HG02973 (cell line): Measurements from ENCODE around the gene C11orf98.
"Not testable (repeated sequence)": the region's sequence is repeated elsewhere in the genome, so short reads cannot be mapped to it uniquely, and the experiment has no call there.

ENCODE experiments used
- ATAC-seq: cut with Tn5 transposase; IDR thresholded peaks from one replicate; pipeline ENCODE4 v1.9.1; 2021; ENCODE audit warnings: moderate library complexity; ENCODE audit not compliant: unreplicated experiment

C11orf98 gene

GRCh38 chr11:62654297-62654696 lies 10.7 kb downstream of the C11orf98 start:
- no peak for ATAC-seq

GRCh38 chr11:62652161-62653006 lies 12.6 kb downstream of the C11orf98 start:
- ATAC-seq: peak; percentile 25

GRCh38 chr11:62650283-62650682 lies 14.7 kb downstream of the C11orf98 start:
- not testable (repeated sequence) for ATAC-seq

GRCh38 chr11:62649486-62649885 lies 15.5 kb downstream of the C11orf98 start:
- ATAC-seq: no peak

- no peak for ATAC-seq
Observed at GRCh38 chr11:62648967-62649364, 16.0 kb downstream of the C11orf98 start.

- ATAC-seq: no peak
Observed at GRCh38 chr11:62648185-62648966, 16.6 kb downstream of the C11orf98 start.

GRCh38 chr11:62647609-62648005 lies 17.4 kb downstream of the C11orf98 start:
- ATAC-seq: no peak

- ATAC-seq: no peak
Observed at GRCh38 chr11:62646825-62647608, 18.0 kb downstream of the C11orf98 start.

- ATAC-seq: peak; percentile 84
Observed at GRCh38 chr11:62645946-62646824, 18.8 kb downstream of the C11orf98 start, which contains the start of gene GANAB. GANAB (minus strand) TSS chr11:62646613; CDS start chr11:62646599, 14 bp downstream.

GRCh38 chr11:62645671-62645945 lies 19.4 kb downstream of the C11orf98 start:
- ATAC-seq: no peak

- ATAC-seq: no peak
Observed at GRCh38 chr11:62644220-62644619, 20.8 kb downstream of the C11orf98 start.

- ATAC-seq: no peak
Observed at GRCh38 chr11:62632492-62632891, 32.5 kb downstream of the C11orf98 start.

- no peak for ATAC-seq
Observed at GRCh38 chr11:62627713-62628112, 37.3 kb downstream of the C11orf98 start.

GRCh38 chr11:62622476-62623089 lies 42.4 kb downstream of the C11orf98 start:
- no peak for ATAC-seq

GRCh38 chr11:62621567-62622470 lies 43.2 kb downstream of the C11orf98 start, which contains the start of gene B3GAT3:
B3GAT3 (minus strand) TSS chr11:62621986; CDS start chr11:62621947, 39 bp downstream.
- ATAC-seq: peak; percentile 88

GRCh38 chr11:62621027-62621566 lies 43.9 kb downstream of the C11orf98 start:
- ATAC-seq: no peak

GRCh38 chr11:62616957-62617356 lies 48.1 kb downstream of the C11orf98 start:
- not testable (repeated sequence) for ATAC-seq

GRCh38 chr11:62615521-62615920 lies 49.5 kb downstream of the C11orf98 start:
- no peak for ATAC-seq
